GM10266 (cell line): ENCODE data around the gene ZNF81.

Experiments
- DNase-seq: peaks from one replicate; pipeline ENCODE4 v3.0.0; 2012; ENCODE audit errors: extremely low spot score
- CTCF ChIP-seq: IDR thresholded peaks from 2 replicates; pipeline ENCODE4 v1.5.1; 2012; ENCODE audit warnings: mild to moderate bottlenecking, low read depth; ENCODE audit not compliant: control insufficient read depth, insufficient read depth; ENCODE audit errors: missing control alignments

The ZNF81 gene

DNA sequence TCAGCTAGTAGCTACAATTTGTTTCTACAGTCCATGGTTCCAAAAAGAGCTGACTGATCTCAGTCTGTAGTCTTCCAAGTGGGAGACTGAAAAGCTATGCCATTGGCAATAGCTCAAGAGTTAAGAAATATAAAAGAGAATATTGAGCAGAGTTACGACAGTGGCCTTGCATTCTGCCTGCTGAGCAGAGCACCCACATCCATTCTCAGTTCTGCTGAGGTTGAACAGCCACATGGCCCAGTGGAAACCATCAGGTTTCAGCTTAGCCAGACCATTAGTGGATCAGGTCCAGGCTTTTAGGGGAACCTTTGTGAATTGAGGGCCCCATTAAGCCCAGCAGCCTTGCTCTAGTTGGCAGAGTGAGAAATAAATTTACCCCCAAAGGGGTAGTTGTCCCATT is 28.1 kb downstream of the ZNF81 start:
- no peak for TF ChIP-seq CTCF
- DNase-seq, result no peak

DNA sequence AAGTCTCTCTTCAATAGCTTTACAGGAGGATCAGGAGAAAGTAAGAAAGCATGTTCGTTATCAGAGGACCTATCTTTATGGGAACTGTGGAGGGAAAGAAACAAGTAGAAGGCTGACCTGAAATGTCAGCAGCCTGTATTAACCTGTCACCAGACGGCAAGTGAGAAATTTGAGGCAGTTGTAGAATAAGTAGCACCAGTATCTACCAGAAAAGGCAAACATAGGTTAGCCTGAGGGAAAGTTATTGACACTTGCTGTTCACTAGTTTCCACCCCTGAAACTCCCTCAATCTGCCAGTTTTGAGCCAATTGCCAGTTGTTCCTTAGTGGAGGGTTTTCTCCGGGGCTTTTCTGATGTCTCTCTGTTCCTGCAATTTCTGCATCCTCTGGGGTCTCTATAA is 36.4 kb downstream of the ZNF81 start:
- DNase-seq, result no peak
- TF ChIP-seq CTCF, result no peak

DNA sequence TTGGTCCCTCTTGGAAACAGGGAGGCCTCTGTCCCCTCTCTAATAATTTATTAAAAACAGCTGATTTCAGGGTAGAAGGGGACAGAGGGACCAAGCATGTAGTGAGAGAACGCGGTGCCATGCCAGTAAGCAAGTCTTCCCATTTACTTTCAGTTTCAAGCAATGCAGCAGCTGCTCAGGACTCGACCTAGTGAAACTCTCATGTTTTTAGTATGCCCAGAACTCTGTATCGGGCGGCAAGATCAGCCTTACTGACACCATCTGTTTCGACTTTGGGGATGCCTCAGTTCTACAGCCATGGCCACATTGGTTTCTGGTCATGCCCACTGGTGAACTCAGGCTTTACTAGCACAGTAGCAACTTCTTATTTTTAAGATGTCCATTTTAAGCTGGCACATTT is 40.6 kb downstream of the ZNF81 start:
- DNase-seq, result no peak
- TF ChIP-seq CTCF, result no peak

GRCh38 chrX:47878198-47878597 is 41.5 kb downstream of the ZNF81 start:
- no peak for TF ChIP-seq CTCF
- no peak for DNase-seq

DNA sequence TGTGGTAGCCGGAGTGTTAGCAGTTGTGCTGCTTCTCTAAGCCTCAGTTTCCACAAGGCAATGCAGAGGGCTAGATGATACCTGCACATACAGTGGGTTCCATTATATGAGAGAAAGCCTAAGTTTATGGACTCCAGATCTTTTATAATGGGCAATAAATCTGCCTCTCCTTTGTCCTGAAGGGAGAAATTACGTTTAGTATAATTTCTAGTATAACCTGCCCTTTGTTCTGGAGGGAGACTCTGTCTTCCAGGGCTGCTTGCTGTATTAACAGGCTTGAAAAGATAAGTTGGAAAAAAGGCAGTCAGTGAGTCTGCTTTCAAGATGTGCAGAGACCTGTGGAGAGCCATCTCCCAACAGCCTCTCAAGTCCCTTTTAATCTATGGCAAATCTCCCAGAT is 42.8 kb downstream of the ZNF81 start:
- TF ChIP-seq CTCF, result no peak
- DNase-seq, result no peak

- DNase-seq, result no peak
Observed at GRCh38 chrX:47880927-47881326, 44.2 kb downstream of the ZNF81 start.

GRCh38 chrX:47885501-47885900 is 48.8 kb downstream of the ZNF81 start:
- no peak for DNase-seq
- TF ChIP-seq CTCF, result no peak

More at GRCh38 chrX:47880927-47881326, 44.2 kb downstream of the ZNF81 start:
- TF ChIP-seq CTCF, result no peak

DNA sequence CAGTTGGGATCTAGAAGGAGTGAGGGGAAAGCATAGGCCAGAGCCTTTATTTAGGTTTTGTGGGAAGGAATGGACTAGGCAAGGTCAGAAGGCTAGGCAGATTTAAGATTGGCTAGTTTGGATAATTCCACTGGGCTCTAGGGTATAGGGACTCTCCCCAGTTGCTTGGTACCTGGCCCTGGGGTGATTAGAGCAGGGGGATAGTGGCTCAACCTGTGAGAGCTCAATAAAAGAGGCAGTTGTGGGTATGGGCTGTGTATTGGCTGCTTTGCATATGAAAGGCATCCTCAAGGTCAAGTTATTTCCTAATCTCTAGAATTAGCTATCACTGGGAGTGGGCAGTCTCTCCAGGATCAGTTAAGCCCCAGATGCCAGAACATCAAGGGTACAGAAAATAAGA is 61.3 kb downstream of the ZNF81 start:
- TF ChIP-seq CTCF, result no peak
- DNase-seq, result no peak
